Measurements from ENCODE around the gene DHRS13.
"Not testable (repeated sequence)": the region's sequence is repeated elsewhere in the genome, so short reads cannot be mapped to it uniquely, and the experiment has no call there.

Gene DHRS13

GRCh38 chr17:28881533-28882056 lies 21.3 kb downstream of the DHRS13 start:
- DNase-seq, result no peak

GRCh38 chr17:28880572-28880945 lies 22.3 kb downstream of the DHRS13 start:
- DNase-seq, result no peak

DNA sequence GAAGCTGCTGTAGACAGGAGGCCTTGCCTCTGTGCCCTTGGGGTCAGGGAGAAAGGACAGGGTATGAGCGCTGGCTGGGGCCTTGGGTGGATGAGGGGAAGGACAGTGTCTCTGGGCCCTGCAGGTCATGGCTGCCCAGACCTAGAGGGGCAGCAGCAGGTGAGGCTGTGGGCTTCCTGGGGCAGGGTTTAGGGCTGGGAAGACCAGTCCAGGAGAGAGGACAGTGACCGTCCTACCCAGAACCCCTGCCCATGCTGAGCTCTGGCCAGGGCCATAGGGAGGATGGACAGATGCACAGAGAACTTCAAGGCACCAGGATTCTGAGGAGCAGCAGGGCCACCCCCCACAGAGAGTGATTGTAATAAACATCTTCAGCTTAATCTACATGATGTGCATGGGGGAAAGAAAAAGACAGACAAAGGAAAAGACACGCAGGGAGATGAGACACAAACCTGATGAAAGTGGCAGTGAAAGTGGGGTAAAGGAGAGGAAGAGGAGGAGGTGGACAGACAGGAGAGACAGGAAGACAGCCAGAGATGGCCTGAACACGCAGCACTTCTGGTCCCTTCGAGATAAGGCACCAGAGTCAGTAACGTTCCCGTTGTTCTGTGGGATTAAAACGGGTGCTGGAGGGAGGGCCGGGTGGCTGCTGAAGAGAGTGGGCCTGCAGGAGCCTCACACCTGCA lies 22.9 kb downstream of the DHRS13 start:
- no peak for DNase-seq

GRCh38 chr17:28878981-28879380 lies 23.9 kb downstream of the DHRS13 start:
- DNase-seq, result no peak

- DNase-seq, result no peak
Measured at GRCh38 chr17:28878158-28878910, 24.5 kb downstream of the DHRS13 start.

GRCh38 chr17:28877150-28877711 lies 25.6 kb downstream of the DHRS13 start:
- DNase-seq, result not testable (repeated sequence)

- no peak for DNase-seq
Measured at GRCh38 chr17:28875848-28876550, 26.9 kb downstream of the DHRS13 start.

DNA sequence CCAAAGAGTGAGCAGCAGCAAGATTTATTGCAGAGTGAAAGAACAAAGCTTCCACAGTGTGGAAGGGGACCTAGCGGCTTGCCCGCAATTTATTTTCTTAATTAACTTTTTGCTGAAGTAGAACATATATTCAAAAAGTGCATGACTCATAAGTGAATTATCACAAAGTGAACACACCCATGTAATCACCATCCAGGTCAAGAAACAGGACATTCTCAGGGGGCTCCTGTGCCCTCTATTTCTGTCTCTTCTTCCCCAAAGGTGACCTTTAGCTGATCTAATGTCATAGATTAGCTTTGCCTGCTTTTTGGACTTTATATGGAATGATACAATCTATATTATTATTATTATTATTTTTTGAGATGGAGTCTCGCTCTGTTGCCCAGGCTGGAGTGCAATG lies 28.1 kb downstream of the DHRS13 start:
- no peak for DNase-seq

DNA sequence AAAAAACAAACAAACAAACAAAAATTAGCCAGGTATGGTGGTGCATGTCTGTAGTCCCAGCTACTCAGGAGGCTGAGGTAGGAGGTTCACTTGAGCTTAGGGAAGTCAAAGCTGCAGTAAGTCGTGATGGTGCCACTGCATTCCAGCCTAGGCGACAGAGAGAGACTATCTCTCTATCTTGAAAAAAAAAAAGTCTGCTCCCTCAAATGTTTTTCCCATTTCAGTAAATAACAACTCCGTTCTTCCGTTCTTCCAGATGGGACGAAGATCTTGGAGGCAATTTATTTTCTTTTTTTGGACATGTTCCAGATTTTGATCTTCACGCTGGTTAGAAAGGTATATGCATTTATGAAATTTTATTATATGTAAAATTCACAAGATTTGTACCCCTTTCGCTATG lies 29.0 kb downstream of the DHRS13 start:
- DNase-seq, result no peak

GRCh38 chr17:28871056-28871579 lies 31.8 kb downstream of the DHRS13 start:
- DNase-seq, result no peak

- no peak for DNase-seq
Measured at GRCh38 chr17:28867276-28867675, 35.6 kb downstream of the DHRS13 start.

DNA sequence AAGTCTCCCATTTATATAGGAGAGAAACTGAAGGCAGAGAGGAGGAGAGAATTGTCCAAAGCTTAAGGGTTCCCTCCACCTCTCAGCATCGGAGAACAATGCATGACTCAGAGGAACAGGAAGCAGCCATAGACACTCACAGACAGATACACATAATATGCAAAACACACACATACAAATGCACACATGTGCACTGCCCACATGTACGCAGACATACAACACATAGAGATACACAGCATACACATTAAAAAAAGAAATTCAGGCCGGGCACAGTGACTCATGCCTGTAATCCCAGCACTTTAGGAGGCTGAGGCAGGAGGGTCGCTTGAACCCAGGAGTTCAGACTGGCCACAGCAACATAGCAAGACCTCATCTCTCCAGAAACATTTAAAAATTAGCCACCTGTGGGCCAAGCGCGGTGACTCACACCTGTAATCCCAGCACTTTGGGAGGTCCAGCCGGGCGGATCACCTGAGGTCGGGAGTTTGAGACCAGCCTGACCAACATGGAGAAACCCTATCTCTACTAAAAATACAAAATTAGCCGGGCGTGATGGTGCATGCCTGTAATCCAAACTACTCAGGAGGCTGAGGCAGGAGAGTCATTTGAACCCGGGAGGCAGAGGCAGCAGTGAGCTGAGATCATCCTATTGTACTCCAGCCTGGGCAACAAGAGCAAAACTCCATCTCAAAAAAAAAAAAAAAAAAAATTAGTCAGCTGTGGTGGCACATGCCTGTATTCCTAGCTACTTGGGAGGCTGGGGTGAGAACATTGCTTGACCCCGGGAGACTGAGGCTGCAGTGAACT lies 36.7 kb downstream of the DHRS13 start:
- no peak for DNase-seq

DNA sequence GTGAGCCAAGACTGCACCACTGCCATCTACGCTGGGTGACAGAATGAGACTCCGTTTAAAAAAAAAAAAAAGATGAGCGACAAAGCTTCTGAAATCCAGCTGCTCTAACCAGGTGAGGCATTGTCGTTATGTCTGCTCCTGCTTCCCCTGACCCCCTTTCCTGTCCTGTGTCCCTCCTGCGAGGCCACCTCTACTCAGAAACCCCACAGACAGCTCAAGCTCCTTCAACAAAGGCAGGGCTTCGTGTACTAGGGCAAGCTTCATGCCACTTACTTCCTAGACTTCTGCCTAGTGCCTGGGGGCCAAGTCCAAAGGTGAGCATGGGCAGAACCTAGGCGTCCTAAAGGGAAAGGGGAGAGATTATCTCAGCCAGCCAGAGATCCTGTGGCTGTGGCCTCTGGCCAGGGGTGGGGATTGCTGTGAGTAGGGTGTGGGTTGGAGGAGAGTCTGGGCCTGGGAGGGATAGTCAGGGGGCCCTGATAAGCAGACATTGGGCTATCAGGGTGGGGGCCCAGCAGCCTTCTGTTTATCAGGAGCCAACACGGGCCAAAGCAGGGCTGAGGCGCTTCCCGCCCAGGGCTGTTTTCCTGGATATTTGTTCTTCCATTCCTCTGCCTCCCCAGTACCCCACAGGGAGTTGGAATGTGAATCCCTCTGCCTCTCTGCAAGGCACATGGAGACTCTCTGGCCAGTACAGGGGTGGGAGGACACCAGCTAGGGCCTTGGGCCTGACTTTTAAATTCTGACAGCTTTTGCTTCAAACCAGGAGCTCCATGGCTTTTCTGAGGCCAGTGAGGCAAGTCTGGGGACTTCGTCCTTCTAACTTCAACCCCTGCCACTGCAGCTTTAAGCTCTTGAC lies 37.7 kb downstream of the DHRS13 start:
- no peak for DNase-seq

DNA sequence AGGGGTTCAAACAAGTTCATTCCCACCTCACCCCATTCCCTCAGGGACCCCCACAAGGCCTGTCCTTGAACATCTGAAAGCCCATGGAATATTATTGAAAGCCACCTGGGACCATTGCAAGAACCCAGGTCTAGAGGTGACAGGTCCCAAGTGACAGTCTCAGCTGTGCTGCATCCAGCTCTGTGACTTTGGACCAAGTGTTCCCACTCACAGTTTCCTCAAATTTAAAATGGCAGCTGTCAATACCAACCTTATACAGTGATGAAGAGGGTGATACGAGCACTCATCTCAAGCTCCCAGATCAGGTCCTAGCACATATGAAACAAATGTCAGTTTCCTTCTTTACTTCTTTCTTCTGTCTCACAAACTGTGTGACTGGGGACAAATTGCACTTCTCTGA lies 38.9 kb downstream of the DHRS13 start:
- no peak for DNase-seq

- no peak for DNase-seq
Measured at GRCh38 chr17:28862561-28862960, 40.3 kb downstream of the DHRS13 start.

- DNase-seq, result no peak
Measured at GRCh38 chr17:28861393-28862203, 41.3 kb downstream of the DHRS13 start.

- DNase-seq, result no peak
Measured at GRCh38 chr17:28860363-28860808, 42.5 kb downstream of the DHRS13 start.

- no peak for DNase-seq
Measured at GRCh38 chr17:28858801-28859355, 44.0 kb downstream of the DHRS13 start.

DNA sequence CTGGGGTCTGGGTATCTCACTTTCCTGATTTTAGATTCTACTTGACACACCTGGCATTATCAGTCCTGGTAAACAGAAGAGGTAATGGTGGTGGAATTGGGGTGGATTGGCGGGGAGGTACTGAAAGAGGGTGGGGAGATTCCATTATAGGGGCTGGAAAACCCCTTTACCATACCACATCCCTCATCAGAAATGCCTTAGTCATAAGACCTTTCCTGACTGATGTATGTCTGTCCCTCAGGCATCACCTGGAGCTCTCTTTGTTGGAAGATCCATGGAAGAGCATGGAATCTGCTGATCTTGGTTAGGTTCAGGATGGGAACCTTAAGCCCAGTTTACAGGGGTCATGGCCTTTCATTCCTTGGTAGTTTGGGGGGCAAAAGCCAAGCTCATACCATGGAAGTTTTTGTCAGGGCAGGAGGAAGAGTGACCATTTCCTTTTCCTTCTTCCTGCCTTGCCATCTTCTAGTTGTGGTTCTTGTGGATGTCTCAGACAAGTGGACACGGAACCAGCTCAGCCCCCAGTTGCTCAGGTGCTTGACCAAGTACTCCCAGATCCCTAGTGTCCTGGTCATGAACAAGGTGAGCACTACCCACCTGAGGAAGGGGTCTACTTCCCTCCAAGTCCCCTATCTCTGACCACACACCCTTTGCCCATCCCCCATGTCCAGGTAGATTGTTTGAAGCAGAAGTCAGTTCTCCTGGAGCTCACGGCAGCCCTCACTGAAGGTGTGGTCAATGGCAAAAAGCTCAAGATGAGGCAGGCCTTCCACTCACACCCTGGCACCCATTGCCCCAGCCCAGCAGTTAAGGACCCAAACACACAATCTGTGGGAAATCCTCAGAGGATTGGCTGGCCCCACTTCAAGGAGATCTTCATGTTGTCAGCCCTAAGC lies 44.7 kb downstream of the DHRS13 start:
- no peak for DNase-seq

Data from DMS79 (cell line).